Caki2 (cell line): Measurements from ENCODE around the gene TH. TPM values are rescaled to one million over a fixed set of nuclear protein-coding genes. Genes with fewer than 3 reads are reported as not detected.

Experiments
- DNase-seq: peaks from one replicate; pipeline ENCODE4 v3.0.0-alpha.2; 2015; ENCODE audit warnings: low read depth
- in situ Hi-C: cut with HindIII; loops from 2 replicates; pipeline ENCODE4 v1.10.0; 2016; ENCODE audit warnings: low sequenced_read_pairs, low pct_unique_long_range_greater_than_20kb, mixed read lengths
- total RNA-seq: library from RNA; depleted of rRNA; stranded (reverse); fragments of >200 nt; shearing (Covaris generic); gene quantifications from 2 replicates; pipeline ENCODE4 v1.2.3, GENCODE V29; 2014; ENCODE audit warnings: low replicate concordance; rRNA removed

The TH gene
- total RNA-seq = not detected in 2 replicates

DNA sequence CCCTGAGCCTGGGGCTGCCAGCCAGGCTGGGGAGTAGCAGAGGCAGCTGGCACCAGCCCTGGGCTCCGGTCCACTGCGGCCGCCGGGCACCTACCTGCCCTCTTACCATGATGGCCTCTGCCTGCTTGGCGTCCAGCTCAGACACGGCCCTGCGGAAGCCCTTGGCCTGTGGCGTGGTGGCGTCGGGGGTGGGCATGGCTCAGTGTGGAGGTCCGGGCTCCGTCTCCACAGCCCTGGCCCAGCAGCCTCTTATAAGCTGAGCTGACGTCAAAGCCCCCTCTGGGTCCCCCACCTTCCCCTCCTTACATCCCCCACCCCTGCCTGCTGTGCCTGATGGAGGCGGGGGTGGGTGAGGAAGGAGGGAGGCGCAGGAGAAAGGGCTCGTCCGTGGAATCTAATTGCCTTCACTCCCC is at the start of gene TH:
TSS of gene TH (minus strand) at position 225 of the 413 bp plus-strand sequence. CDS start at position 196, 29 bp downstream.
- in situ Hi-C loops = no loop called here

DNA sequence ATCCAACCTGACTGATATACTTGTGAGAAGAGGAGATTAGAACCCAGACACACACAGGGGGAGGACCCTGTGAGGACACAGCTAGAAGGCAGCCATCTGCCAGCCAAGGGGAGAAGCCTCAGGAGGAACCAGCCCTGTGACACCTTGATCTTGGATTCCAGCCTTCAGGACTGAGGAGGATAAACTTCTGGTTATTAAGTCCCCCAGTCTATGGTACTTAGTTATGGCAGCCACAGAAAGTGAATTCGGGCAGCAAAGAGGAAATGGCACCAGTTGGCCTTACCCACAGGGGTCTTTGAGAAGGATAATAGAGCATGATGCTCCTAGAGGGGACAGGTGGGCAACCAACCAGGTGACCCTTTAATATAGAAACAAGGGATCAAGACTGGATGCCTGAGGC is 49.4 kb upstream of the TH start:
- in situ Hi-C loops = no loop called here
- no peak for DNase-seq

More for the DNA sequence above, at the start of gene TH:
- DNase-seq = no peak

DNA sequence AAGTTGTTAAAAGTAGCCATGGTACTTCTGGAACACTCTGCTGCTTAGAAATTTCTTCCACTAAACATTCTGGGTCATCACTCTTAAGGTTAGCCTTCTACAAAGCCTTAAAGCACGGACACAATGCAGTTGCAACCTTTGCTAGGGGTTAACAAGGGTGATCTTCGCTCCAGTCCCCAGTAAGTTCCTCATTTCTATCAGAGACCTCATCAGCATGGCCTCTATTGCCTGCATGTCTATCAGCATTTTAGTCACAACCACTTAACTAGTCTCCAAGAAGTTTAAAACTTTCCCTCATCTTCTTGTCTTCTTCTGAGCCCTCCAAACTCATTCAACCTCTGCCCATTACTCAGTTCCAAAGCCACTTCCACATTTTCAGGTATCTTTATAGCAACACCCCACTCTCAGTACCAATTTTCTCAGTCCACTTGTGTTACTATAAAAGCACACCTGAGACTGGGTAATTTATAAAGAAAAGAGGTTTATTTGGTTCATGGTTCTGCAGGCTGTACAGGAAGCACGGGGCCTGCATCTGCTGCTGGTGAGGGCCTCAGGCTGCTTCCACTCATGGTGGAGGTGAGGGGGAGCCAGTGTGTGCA is 48.7 kb upstream of the TH start:
- in situ Hi-C loops = no loop called here

DNA sequence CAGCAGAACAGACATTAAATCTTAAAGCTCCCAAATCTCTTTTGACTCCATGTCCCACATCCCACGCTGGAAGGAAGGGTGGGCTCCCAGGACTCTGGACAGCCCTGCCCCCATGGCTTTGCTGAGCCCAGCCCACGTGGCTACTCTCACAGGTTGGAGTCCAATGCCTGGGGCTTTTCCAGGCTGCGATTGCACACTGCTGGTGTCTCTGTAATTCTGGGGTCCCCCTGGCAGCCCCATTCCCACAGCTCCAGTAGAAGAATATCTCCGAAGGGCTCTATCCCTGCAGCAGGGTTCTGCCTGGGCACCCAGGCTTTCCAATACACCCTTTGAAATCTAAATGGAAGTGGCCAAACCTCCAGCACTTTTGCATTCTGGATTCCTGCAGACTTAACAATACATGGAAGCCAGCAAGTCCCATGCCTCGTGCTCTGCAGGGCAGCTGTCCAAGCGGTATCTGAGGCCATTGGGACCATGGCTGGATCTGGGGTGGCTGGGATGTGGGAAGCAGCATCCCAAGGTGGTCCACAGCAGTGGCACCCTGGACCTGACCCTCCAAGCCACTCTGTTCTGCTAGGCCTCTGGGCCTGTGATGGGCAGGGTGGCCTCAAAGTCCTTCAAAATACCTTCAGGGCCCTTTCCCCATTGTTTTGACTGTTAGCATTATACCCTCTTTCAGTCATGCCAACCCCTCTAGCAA is 47.9 kb upstream of the TH start:
- no peak for DNase-seq
- in situ Hi-C loops = no loop called here

More for the DNA sequence above, 48.7 kb upstream of the TH start:
- DNase-seq = no peak

DNA sequence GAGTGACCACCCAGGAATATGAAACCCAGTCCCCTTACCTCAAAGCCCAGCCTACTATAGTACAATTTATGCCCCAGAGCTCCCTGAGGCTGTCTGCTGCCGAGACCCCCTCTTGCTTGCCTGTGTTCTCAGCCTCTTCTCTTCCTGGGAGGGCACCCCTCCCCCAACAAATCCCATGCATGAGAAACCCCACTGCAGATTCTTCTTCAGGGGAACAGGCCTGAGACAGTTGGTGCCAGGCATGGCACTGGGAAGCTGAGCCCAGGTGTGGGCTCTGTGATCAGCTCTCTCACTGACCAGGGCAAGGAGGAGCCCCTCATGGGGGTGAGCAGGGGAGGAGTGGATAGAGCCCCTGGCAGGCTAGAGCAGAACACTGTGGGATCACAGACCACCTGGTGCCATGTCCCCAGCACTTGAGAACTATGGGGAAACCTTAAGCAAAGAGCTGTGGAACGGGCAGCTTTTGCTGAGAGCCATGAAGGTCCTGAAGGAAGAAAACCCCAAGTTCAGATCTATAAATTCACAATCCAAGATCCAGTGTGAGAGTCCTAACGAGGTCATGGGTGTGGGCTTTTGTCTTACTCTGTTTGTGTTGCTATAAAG is 46.5 kb upstream of the TH start:
- in situ Hi-C loops = no loop called here
- no peak for DNase-seq

DNA sequence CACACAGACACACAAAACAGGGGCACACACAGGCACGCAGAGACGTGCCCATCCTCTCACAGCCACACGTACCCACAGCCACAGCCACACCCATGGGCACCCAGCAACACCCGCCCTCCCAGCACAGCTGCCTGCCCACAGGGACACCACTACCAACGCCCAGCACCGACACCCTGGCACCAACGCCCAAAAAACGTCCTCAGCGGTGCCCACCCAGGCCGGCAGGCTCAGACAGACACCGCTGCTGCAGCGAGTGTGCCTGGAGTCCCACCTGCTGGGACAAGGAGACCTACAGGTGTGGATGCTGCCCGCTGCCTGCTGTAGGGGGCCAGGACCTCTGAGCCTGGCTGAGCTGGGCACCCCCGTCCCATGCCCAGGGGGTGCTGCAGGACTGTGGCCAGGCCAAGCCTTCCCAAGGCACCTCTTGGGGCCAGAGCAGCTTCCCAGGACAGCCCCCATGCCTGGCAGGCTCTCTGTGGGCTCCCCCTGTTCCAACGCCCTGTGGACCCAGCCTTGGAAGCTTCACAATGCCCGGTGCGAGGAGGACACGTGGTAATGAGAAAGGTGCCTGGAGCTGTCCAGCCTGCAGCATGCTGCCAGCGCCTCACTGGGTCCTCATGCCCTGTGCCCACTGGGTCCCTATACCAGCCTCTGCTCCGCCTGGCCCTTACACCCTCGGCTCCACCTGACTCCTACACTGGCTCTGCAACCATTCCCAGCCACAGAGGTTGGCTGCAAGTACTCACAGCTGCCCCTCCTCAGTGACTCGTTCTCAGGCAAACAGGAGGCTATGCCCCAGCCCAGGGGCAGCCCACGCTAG is 45.8 kb upstream of the TH start:
- in situ Hi-C loops = no loop called here
- no peak for DNase-seq

DNA sequence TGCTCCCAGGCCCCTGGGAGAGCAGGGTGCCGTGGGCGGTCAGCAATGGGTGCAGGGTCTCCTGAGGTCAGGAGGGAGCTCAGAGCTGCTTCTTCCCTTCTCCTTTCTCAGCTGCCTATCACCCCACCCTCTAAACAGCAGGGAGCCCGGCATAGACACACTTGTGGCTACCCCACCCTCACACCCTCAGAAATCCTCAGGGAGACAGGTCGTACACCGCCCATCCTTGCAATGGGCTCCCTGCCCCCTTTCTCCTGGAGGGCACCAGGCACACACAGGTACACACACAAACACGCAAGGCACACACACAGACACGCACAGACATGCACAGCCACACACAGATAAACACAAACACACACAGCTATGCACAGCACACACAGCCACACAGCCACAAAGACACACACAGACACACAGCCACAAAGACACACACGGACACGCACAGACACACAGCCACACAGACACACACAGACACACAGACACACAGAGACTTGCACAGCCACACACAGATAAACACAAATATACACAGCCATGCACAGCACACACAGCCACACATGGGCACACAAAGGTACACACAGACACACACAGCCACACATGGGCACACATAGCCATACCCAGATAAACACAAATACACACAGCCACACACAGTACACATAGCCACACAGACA is 44.9 kb upstream of the TH start:
- no peak for DNase-seq
- in situ Hi-C loops = no loop called here

DNA sequence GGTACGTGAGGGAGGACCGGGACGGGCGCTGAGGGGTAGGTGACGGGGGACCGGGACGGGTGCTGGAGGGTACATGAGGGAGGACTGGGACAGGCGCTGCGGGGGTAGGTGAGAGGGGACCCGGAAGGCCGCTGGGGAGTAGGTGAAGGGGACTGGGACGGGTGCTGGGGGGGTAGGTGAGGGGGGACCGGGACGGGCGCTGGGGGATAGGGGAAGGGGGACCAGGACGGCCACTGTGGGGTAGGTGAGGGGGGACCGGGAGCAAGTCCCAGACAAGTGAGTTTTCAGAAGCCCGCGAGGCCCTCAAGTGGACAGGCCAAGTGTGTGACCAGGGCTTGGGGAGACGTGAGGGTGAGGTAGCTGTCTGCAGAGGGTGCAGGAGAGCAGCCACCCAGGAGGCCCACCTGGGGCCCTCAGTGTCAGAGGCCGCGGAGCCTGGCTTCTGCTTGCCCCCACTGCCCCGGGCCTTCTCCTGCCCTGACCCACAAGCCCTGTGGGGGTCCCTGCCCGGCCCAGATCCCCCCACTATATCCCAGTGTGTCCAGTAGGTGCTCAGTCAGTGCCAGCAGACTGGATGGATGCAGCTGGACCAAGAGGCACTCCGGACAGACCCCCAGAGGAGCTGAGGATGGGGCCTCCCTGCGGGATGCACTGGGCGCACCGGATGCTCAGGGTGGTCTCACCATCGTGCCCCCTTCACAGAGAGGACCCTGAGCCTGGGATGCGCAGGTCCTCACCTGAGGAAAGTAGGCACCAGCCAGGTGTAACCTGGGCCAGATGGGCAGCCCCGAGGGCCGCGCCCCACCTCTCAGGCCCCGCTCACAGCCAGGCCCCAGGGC is 44.2 kb upstream of the TH start:
- in situ Hi-C loops = no loop called here
- no peak for DNase-seq

DNA sequence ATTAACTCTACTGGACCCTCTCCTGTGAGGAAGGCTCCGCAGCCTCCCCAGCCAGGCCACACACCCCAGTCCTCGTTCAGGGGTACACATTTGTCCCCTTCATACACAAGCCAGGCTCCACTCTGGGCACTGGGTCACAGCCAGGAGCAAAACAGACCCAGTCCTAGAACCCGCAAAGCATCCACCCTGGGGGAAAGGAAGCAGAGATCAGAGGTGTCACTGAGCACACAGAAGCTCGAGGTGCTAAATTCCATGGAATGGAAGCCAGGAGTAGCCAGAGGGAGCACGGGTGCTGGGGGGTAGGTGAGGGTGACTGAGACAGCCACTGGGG is 43.6 kb upstream of the TH start:
- in situ Hi-C loops = no loop called here
- no peak for DNase-seq

DNA sequence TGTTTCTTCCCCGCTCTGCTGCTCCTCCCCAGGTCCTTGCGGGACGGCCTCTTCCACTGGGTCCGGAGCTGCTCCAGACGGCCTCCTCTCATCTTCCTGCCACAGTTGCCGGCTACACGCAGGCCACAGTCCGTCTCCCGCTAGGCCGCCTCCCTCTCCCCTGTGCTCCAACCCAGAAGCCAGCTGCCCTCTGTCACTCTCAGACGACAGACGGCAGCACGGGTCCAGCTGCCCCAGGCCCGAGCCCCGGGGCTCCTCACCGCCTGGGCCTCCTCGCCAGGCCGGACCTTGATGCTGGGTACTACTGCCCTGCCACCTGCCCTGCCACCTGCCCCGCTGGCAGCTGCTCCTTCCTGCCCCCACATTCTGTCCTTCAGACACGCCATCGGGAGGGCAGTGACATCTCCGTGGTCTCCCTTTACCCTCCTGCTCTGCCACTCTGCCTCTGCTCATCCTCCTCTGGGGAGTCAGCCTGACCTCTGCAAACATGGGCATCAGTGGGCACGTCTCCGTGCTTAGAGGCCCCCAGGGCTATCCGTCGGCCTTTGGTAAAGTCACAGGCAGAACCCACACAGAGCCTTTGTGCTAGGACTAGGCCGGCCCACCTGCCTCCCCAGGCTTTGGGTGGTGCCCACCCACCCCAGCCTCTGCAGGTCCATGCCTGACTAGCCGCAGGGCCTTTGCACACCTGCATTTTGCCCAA is 43.1 kb upstream of the TH start:
- in situ Hi-C loops = no loop called here
- no peak for DNase-seq

DNA sequence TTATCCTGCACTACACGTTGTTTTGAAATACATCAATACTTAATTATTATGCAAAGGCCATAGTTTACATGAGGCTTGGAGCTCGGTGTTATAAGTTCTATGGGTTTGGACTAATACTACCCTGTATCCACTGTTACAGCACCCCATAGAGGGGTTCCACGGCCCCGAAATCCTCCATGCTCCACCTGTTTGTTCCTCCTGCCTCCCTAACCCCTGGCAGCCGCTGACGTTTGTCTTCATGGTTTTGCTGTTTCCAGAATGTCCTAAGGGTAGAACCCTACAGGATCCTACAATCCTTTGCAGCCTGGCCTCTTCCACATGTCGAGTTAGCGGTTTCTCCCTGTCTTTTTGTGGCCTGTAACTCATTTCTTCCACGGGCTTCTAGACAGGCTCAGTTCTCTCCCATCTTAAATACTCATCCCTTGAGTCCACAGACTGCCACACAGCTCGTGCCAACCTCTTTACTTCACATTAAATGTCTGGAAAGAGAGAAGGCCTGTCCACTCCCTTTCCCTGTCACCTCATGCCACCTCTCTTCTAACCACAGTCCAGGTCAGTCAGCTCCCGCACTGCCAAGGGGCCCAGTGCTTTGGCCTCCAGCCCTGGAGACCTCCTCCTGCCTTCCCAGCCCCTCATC is 42.4 kb upstream of the TH start:
- no peak for DNase-seq
- in situ Hi-C loops = no loop called here

DNA sequence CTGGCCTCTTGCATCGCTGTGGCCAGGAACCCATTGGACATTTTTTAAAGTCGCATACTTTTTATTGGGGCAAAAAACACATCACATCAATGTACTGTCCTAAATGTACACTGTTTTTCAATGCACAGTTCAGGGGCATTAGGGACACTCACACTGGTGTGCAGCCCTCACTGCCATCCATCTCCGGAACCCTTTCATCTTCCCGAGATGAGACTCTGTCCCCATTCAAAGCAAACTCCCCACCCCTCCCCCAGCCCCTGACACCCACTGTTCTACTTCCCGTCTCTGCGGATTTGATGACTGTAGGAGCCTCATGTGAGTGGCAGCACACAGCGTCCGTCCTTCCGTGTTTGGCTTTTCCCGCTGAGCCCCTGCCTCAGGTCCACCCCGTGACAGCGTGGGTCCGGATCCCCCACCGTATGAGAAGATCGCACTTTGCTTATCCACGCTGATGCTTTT is 41.8 kb upstream of the TH start:
- no peak for DNase-seq
- in situ Hi-C loops = no loop called here

DNA sequence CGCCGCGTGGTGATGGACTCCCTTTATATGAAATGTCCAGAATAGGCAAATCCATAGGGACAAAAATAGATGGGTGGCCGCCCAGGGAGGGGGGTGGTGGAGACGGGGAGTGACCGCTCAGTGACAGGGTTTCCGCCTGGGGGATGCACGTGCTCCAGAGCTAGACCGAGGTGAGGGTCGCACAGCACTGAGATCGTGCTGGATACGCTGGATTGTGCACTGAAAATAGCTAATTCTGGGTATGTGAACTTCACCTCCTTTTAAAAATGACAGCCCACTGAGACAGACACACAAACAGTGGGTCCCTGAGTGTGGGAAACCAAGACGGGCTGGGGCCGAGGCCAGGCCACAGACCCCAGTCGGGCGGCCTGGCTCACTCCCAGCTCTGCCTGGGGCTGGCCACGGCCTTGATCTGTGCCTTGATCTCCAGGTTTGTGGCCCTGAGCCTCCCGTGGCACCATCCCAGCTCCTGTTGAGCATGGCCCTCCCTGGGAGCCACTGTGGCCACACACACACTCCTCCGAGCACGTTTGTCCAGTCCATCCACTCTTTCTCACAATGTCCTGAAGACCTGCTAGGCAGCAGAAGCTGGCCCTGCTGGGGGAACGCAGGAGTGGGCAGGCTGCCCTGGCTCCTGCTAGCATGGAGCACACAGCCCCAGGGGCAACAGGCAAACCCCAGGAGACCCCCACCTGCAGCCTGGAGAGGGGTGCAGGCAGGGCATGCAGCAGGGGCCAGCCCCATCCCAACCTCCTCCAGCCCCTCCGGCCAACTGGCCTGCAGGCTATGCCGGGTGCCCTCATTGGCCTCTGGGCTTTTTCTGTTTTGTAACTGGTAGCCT is 41.0 kb upstream of the TH start:
- DNase-seq = no peak
- in situ Hi-C loops = no loop called here

DNA sequence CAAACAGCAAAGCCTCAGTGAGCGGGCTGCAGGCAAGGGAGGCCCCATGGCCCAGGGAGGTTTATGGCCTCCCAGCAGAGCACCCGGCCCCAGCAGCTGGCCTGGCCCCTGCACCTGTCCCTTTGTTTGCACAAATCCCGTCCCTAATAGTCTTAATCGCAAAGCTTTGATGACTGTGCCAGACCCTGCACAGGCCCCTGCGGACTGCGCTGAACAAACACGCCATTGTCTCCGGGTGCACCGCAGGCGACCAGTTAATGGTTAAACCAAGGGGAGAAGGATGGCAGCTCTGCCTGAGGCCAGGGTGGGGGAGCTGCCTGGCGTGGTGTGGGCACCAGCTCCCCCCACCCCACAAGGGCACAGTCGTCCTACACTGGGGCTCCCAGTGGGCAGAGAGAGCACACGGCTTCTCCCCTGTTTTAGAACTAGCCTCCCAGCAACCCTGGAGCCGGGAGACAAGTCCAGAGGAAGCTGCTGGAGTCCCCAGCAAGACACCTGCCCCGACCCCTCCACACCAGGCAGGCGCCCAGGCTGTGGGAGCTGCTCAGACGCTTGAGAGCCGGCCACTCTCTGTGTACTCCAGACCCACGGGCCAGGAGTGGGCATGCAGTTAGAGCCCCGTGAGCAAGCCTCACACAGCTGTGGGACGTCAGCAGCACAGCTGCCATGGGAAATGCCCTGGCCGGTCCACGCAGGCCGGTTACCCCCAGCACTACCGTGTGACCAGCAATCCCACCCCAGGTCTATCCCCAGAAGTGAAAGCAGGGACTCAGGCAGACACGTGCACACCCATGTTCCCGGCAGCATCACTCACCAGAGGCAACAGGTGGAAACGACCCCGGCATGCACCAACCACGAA is 39.7 kb upstream of the TH start:
- in situ Hi-C loops = no loop called here
- DNase-seq = no peak
